T-helper 2 cell treated with Interferon-gamma antibody and Interleukin-4, amounts not matched to agents 100 ng/mL and 5 ng/mL, for 36 hours (primary cell): ENCODE data around the gene PLS3. TPM values are rescaled to one million over a fixed set of nuclear protein-coding genes. Genes with fewer than 3 reads are reported as not detected.
"Not testable (repeated sequence)": the region's sequence is repeated elsewhere in the genome, so short reads cannot be mapped to it uniquely, and the experiment has no call there.

ENCODE experiments used
- intact Hi-C: fragments of 100-400 bp; cut with micrococcal nuclease; formaldehyde crosslinking; loops from one replicate; pipeline ENCODE4 v1.15.1; 2023
- total RNA-seq: library from RNA; stranded (reverse); gene quantifications from 2 replicates; pipeline ENCODE4 v1.2.3, GENCODE V29; 2022

PLS3 gene
- total RNA-seq = 2.0 and 3.8 TPM in 2 replicates

- intact Hi-C loops = no loop called here
These were observed at the start of gene PLS3 for GRCh38 chrX:115560978-115561604. Gene PLS3 (plus strand): TSS chrX:115561174. CDS start chrX:115610251, 49,077 bp downstream.

GRCh38 chrX:115518113-115518512 is 42.9 kb upstream of the PLS3 start:
- intact Hi-C loops = no loop called here

GRCh38 chrX:115521741-115522140 is 39.2 kb upstream of the PLS3 start:
- intact Hi-C loops = no loop called here

GRCh38 chrX:115522952-115523351 is 38.0 kb upstream of the PLS3 start:
- intact Hi-C loops = no loop called here

GRCh38 chrX:115525486-115525885 is 35.5 kb upstream of the PLS3 start:
- intact Hi-C loops = no loop called here

- intact Hi-C loops = no loop called here
These were observed 29.1 kb upstream of the PLS3 start for GRCh38 chrX:115531818-115532403.

- intact Hi-C loops = no loop called here
These were observed 27.5 kb upstream of the PLS3 start for GRCh38 chrX:115533485-115533884.

GRCh38 chrX:115534383-115534782 is 26.6 kb upstream of the PLS3 start:
- intact Hi-C loops = no loop called here

- intact Hi-C loops = no loop called here
These were observed 25.6 kb upstream of the PLS3 start for GRCh38 chrX:115535421-115535820.

- intact Hi-C loops = no loop called here
These were observed 25.1 kb upstream of the PLS3 start for GRCh38 chrX:115535844-115536243.

- intact Hi-C loops = no loop called here
These were observed 21.1 kb upstream of the PLS3 start for GRCh38 chrX:115539841-115540240.

- intact Hi-C loops = not testable (repeated sequence)
These were observed 19.9 kb upstream of the PLS3 start for GRCh38 chrX:115541045-115541444.

- intact Hi-C loops = no loop called here
These were observed 13.5 kb upstream of the PLS3 start for GRCh38 chrX:115547448-115547847.

- intact Hi-C loops = no loop called here
These were observed 12.0 kb upstream of the PLS3 start for GRCh38 chrX:115549008-115549407.

GRCh38 chrX:115553171-115553570 is 7.8 kb upstream of the PLS3 start:
- intact Hi-C loops = no loop called here

- intact Hi-C loops = no loop called here
These were observed 1.3 kb upstream of the PLS3 start for GRCh38 chrX:115559672-115560071.

- intact Hi-C loops = no loop called here
These were observed 580 bp upstream of the PLS3 start for GRCh38 chrX:115560211-115560977.

- intact Hi-C loops = no loop called here
These were observed 868 bp downstream of the PLS3 start for GRCh38 chrX:115561605-115562479.

GRCh38 chrX:115562480-115562847 is 1.5 kb downstream of the PLS3 start:
- intact Hi-C loops = no loop called here

GRCh38 chrX:115563633-115564162 is 2.7 kb downstream of the PLS3 start:
- intact Hi-C loops = no loop called here

GRCh38 chrX:115564243-115564642 is 3.3 kb downstream of the PLS3 start:
- intact Hi-C loops = no loop called here
